Stimulated activated CD4-positive, alpha-beta T cell treated with anti-CD3 and anti-CD28 coated beads, Interleukin-4, amount 100 ng/mL, for 48 hours (primary cell): ENCODE results near the gene POLD4.
"Not testable (repeated sequence)": the region's sequence is repeated elsewhere in the genome, so short reads cannot be mapped to it uniquely, and the experiment has no call there.

Experiments used
- DNase-seq, 2 donors: peaks; one replicate each; pipeline ENCODE4 v3.0.0-alpha.2; 2020; ENCODE audit warnings: low read depth in 2 of 2

Gene POLD4

GRCh38 chr11:67353317-67354074, at the start of gene POLD4:
Gene POLD4 (minus strand): TSS chr11:67353546. CDS start chr11:67353399, 147 bp downstream.
- DNase-seq: peak; percentile 94 to 96

DNA sequence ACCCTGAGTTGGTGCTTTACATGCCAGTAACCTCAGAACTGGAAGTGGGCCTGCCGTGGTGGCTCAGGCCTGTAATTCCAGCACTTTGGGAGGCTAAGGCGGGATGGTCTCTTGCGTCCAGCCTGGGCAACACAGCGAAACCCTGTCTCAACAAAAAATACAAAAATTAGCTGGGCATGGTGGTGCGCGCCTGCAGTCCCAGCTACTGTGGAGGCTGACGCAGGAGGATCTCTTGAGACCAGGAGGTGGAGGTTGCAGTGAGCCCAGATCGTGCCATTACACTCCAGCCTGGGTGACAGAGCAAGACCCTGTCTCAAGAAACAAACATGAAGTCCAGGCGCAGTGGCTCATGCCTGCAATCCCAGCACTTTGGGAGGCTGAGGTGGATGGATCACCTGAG, 49.7 kb upstream of the POLD4 start:
- DNase-seq: not testable (repeated sequence)

GRCh38 chr11:67402192-67402839, 49.0 kb upstream of the POLD4 start:
- not testable (repeated sequence) for DNase-seq

GRCh38 chr11:67401495-67402191, 48.3 kb upstream of the POLD4 start, which contains the start of gene PPP1CA:
Gene PPP1CA (minus strand): TSS chr11:67401858. CDS start chr11:67401782, 76 bp downstream.
- peak; percentile 89 to 95 for DNase-seq

DNA sequence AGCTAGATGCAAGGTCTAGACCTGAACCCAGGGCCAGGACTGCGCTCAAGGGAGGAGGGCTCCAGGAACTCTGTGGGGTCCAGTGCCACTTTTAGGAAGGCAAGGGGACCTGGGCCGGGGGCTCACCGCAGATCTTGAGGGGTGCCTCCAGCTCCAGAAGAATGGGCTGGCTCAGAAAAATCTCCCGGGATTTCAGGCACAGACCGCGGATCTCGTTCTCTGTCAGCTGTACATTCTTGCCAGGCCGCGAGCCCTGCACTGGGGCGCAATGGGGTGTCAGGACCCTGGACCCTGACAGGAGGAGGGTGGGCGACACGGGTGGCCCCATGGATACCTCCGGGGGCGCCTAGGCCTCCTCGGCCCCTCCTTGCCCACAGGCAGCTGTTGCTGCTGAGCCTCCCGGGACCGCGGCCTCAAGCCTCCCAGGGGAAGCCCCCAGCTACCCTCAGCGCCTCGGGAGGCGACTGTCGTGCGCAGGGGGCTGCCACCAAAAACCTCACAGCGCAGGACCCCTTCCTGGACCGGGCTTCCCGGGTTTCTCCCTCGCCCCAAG, 47.7 kb upstream of the POLD4 start:
- no peak for DNase-seq

- DNase-seq: no peak
Measured at GRCh38 chr11:67400251-67400941, 47.0 kb upstream of the POLD4 start.

DNA sequence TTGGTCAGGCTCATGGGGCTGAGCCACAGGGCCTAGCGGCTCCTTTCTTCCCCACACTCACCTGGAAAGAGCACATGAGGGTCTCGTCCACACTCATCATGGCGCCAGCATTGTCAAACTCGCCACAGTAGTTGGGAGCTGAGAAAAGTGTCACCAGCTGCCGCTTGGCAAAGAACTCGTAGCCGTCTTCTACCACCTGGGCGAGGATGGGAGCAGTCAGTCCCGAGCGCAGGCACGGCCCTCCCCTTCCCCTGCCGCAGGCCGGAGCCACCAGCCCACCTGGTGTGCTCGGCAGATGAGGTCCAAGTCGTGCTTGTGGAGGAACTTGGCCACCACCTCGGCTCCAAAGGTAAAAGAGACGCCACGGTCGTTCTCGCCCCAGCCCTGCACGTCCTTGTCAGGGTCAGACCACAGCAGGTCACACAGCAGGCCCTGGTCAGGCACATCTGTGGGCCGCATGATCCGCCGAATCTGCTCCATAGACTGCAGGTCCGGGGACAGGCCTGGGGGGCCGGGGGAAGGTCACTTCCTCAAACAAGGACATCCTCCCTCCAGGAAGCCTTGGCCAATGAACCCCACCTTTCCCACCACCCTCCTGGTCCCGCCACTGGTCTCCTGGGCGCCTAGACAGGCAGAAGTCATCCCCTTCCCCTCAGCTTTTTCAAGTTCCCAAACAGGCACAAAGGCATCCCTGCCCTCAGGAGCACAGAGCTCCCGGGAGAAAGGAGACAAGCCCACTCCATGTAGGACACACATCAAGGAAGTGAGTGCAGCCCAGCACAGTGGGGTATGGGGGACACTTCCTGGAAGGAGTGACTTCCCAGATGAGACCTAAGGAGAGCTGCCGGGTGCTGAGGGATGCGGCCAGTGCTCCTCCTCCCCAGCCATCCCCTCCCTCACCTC, 45.6 kb upstream of the POLD4 start:
- DNase-seq: no peak

DNA sequence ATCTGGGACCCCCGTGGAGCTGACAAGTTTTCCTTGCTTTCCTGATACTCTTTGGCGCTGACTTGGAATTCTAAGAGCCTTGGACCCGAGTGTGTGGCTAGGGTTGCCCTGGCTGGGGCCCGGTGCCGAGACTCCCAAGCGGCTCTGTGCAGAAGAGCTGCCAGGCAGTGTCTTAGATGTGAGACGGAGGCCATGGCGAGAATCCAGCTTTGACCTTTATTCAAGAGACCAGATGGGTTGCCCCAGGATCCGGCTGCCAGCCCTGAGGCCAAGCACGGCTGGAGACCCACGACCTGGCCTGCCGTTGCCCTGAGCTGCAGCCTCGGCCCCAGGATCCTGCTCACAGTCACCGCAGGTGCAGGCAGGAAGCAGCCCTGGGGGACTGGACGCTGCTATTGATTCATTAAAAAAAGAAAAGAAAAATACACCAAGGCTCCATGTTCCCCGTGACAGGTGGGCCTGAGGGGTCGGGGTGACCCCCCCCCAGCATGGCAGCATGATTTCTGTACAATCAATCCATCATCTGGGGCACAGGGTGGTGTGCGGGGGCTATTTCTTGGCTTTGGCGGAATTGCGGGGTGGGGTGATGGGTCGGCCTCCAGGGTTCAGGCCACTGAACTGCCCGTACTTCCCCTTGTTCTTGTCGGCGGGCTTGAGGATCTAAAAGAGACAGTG, 44.8 kb upstream of the POLD4 start:
- no peak for DNase-seq

DNA sequence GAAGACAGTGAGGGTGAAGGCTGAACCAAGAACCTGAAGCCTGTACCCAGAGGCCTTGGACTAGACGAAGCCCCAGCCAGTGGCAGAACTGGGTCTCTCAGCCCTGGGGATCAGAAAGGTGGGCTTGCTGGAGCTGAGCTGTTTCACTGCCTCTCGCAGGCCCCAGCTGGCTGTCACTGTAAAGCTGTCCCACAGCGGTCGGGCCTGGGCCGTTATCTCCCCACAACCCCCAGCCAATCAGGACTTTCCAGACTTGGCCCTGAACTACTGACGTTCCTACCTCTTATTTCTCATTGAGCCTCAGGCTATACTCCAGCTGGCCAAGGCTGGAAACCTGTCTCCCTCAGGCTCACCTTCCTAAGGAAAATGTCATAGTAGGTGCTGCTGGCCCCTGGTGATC, 44.2 kb upstream of the POLD4 start:
- DNase-seq: no peak

DNA sequence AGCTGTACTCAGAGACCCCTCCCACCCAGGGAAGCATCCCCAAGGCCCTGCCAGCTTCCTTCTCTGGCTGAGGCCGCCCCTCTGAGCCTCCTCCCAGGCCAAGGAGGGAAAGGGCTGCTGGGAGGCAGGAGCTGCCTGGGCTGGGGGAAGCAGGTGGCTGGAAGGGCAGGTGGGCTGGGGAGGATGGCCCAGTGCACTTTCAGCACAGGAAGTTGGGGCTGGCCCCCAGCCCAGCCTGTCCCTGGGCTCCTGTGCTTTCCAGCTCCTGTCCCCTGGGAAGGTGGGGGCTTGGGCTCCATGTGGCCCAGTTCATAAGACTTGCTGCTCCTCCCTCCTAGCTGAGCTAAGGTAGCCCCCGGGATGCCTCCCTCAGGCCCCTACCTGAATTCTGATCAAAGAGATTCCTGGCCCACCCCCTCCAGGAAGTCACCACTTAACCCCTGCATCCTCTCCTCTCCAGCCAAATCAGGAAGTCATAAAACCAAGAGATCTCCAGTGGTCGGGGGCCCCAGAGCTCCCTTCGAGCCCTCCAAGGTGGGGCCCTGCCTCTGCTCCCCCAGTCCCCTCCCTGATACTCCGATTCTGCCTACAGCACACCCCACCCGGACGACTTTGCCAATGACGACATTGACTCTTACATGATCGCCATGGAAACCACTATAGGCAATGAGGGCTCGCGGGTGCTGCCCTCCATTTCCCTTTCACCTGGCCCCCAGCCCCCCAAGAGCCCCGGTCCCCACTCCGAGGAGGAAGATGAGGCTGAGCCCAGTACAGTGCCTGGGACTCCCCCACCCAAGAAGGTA, 43.4 kb upstream of the POLD4 start:
- DNase-seq: no peak

DNA sequence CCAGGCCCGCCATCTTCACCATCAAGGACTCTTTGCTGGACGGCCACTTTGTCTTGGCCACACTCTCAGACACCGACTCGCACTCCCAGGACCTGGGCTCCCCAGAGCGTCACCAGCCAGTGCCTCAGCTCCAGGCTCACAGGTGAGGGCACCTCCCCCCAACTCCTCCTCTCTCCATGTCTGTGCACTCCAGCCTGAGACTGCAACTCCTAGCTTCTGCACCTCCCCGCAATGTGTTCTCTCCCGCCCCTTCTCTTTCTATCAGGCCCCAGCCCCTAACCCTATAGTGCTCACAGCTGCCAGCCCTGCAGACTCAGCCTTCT, 42.9 kb upstream of the POLD4 start:
- no peak for DNase-seq

- DNase-seq: no peak
Measured at GRCh38 chr11:67395555-67396258, 42.4 kb upstream of the POLD4 start.

DNA sequence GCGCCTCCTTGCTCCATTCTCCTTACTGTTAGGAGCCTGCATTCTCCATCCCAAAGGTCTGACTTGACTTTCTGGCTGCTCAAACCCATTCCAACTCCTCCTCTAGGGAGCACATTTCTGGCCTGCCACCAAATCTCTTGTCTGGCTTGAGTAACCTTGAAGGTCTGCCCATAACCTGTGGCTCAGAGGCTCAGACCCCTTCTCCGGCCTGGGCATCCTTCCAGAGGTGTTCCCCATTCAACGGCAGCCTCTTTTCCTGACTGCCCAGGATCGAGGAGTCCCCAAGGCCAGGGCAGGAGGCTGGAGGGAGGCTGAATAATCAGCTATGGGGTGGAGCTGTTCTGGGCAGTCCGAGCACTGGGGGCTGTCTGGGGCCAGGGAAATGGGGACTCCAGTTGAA, 40.6 kb upstream of the POLD4 start:
- DNase-seq: no peak

GRCh38 chr11:67393437-67393836, 40.1 kb upstream of the POLD4 start:
- no peak for DNase-seq

- no peak for DNase-seq
Measured at GRCh38 chr11:67392183-67392715, 38.9 kb upstream of the POLD4 start.

GRCh38 chr11:67391304-67392182, 38.2 kb upstream of the POLD4 start, which contains the start of gene RAD9A:
Gene RAD9A (plus strand): TSS chr11:67391986. CDS start chr11:67392045, 59 bp downstream.
- peak; percentile 91 to 92 for DNase-seq

DNA sequence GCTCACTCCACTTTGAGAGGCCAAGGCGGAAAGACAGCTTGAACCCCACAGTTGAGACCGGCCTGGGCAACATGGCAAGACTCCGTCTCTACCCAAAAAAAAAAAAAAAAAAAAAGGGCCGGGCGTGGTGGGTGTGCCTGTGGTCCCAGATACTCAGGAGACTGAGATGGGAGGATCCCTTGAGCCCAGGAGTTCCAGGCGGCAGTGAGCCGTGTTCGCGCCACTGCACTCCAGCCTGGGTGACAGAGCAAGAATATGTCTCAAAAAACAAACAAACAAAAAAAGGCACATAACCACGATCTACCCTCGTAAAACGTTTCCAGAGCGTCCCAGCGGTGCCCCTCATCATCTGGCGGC, 37.6 kb upstream of the POLD4 start:
- no peak for DNase-seq
